22Rv1 (cell line): ENCODE results near the gene MYH6.
"Not testable (repeated sequence)": the region's sequence is repeated elsewhere in the genome, so short reads cannot be mapped to it uniquely, and the experiment has no call there.

Experiments used
- H3K27ac ChIP-seq: fragments of 450-650 bp; 2 replicates; pipeline ENCODE4 v1.5.1; 2017
- ZFX ChIP-seq: fragments of 450-650 bp; IDR thresholded peaks from 2 replicates; pipeline ENCODE4 v1.6.1; 2017; ENCODE audit warnings: antibody characterized with exemption, borderline replicate concordance
- TF ChIP-seq, protein P1 (sequence below): fragments of 450-650 bp; IDR thresholded peaks from 2 replicates; pipeline ENCODE4 v1.5.1; 2017; ENCODE audit warnings: mild to moderate bottlenecking

Gene MYH6

GRCh38 chr14:23425169-23425568 is 17.1 kb upstream of the MYH6 start:
- TF ChIP-seq, protein P1, sequence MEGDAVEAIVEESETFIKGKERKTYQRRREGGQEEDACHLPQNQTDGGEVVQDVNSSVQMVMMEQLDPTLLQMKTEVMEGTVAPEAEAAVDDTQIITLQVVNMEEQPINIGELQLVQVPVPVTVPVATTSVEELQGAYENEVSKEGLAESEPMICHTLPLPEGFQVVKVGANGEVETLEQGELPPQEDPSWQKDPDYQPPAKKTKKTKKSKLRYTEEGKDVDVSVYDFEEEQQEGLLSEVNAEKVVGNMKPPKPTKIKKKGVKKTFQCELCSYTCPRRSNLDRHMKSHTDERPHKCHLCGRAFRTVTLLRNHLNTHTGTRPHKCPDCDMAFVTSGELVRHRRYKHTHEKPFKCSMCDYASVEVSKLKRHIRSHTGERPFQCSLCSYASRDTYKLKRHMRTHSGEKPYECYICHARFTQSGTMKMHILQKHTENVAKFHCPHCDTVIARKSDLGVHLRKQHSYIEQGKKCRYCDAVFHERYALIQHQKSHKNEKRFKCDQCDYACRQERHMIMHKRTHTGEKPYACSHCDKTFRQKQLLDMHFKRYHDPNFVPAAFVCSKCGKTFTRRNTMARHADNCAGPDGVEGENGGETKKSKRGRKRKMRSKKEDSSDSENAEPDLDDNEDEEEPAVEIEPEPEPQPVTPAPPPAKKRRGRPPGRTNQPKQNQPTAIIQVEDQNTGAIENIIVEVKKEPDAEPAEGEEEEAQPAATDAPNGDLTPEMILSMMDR: no peak
- TF ChIP-seq ZFX: no peak
- H3K27ac ChIP-seq: no peak overlapping the region

DNA sequence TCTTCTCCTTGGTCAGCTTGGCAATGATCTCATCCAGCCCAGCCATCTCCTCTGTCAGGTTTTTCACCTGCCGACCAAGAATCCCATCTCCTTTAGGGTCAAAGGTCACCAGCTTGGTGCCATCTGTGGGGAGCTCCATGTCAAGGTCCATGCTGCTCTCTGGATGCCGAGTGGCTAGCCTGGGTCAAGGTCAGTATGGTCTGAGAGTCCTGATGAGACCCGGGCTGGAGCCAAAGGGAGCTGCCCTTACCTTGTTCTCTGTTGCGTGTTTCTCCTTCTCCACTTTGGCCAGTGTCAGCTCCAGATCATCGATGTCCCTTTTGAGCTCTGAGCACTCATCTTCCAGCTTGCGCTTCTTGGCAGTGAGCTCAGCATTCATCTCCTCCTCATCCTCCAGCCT is 15.6 kb upstream of the MYH6 start:
- no peak overlapping the region for H3K27ac ChIP-seq
- no peak for TF ChIP-seq ZFX
- TF ChIP-seq, protein P1: no peak

GRCh38 chr14:23421594-23421993 is 13.5 kb upstream of the MYH6 start:
- TF ChIP-seq ZFX: no peak
- TF ChIP-seq, protein P1: no peak
- H3K27ac ChIP-seq: no peak overlapping the region

DNA sequence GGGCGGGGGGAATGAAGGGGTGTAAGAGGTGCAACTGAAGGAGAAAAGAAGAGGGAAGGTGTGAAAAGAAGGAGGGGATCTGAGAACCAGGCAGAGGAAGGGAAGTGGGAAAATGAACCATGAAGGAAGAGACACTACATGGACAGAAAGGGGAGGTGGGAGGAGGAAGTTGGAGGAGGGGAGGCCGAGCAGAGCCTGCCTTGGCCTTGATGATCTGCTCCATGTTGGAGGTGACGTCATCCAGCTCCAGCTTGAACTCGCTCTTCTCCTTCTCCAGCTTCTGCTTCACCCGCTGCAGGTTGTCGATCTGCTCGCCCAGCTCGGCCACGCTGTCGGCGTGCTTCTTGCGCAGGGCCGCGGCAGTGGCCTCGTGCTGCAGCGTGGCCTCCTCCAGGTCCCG is 11.6 kb upstream of the MYH6 start:
- not testable (repeated sequence) for H3K27ac ChIP-seq

DNA sequence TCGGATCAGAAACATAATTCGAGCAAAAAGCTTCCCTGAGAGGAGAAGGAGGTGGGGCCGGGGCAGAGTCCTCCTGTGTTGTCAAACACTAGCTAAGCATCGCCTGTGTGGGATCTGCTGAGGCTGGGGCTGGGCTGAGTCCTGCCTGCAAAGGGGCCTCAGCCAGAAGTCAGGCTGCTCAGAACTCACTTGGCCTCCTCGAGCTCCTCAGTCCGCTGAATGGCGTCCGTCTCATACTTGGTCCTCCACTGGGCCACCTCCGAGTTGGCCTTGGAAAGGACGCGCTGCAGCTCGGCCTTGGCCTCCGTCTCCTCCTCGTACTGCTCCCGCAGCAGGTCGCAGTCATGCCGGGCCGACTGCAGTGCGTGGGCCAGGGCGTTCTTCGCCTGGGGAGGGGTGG is 9.9 kb upstream of the MYH6 start:
- no peak for TF ChIP-seq ZFX
- TF ChIP-seq, protein P1: no peak
- no peak overlapping the region for H3K27ac ChIP-seq

- not testable (repeated sequence) for H3K27ac ChIP-seq
Measured at GRCh38 chr14:23417269-23417668, 9.2 kb upstream of the MYH6 start.

- no peak for TF ChIP-seq ZFX
- TF ChIP-seq, protein P1: no peak
- H3K27ac ChIP-seq: no peak overlapping the region
Measured at GRCh38 chr14:23416801-23417200, 8.7 kb upstream of the MYH6 start.

DNA sequence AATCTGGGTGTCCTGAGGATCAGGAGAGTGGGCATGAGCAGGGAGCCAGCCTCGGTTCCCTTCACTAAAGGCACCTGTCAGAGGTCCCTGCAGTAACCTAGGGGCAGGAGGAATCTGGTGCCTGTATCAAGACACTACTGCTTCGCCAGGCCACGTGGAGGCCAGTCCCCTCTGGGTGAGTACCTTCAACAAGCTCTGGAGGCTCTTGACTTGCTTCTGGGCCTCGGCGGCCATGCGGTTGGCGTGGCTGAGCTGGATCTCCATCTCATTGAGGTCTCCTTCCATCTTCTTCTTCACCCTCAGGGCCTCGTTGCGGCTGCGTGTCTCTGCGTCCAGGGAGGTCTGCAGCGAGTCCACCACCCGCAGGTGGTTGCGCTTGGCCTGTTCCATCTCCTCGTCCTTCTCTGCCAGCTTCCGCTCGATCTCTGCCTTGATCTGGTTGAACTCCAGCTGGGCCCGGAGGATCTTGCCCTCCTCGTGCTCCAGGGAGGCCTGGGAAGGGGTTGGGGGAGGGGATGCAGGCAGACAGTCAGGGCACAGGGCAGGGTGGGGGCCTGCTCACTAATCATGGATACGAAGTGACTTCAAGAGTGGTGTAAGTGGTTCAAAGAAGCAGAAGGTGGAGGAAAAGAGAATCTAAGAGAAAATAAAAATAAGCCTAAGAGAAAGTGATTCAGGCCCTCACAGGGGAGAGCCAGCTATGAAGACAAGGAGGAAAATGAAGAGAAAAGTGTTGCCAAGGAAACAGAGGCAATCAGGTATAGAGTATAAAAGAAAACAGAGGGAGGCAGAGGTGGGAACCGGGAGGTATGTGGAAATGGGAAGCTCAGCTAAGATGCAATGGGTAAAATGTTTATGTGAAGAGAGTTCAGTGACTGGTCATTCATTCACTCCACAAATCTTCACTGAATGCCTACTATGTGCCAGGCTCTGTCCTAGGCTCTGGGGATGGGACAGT is 8.0 kb upstream of the MYH6 start:
- TF ChIP-seq ZFX: no peak
- TF ChIP-seq, protein P1: no peak
- no peak overlapping the region for H3K27ac ChIP-seq
